Vagina (tissue), 2 donors: ENCODE results near the gene F2RL3. TPM values are rescaled to one million over a fixed set of nuclear protein-coding genes. Genes with fewer than 3 reads are reported as not detected.

Experiments used
- DNase-seq, 2 donors: peaks; one replicate each; pipeline ENCODE4 v3.0.0-alpha.2; 2017; ENCODE audit errors: extremely low spot score in 2 of 2
- H3K27ac ChIP-seq: fragments of 200-600 bp; sonication (generic); one replicate; pipeline ENCODE4 v1.5.1; 2019
- H3K27me3 ChIP-seq: fragments of 200-600 bp; sonication (generic); one replicate; pipeline ENCODE4 v1.5.1; 2019
- H3K36me3 ChIP-seq, 2 donors: fragments of 200-600 bp; sonication (generic); one replicate each; pipeline ENCODE4 v1.5.1; 2017 to 2019
- H3K4me1 ChIP-seq: fragments of 200-600 bp; sonication (generic); one replicate; pipeline ENCODE4 v1.5.1; 2019
- H3K4me3 ChIP-seq, 2 donors: fragments of 200-600 bp; sonication (generic); 1 replicate in 1 of 2; 2 replicates in 1 of 2; pipeline ENCODE4 v1.5.1; 2016 to 2019
- H3K9me3 ChIP-seq: fragments of 200-600 bp; sonication (generic); one replicate; pipeline ENCODE4 v1.5.1; 2019
- CTCF ChIP-seq, 3 experiments: fragments of 450-650 bp in 2 of 3; fragments of 200-600 bp in 1 of 3; sonication (generic) in 1 of 3; IDR thresholded peaks; one replicate each; pipeline ENCODE4 v1.5.1; 2017 to 2019; ENCODE audit warnings: antibody characterized with exemption in 3 of 3, mild to moderate bottlenecking in 2 of 3, moderate library complexity in 2 of 3
- POLR2A ChIP-seq, 2 donors: fragments of 450-650 bp; IDR thresholded peaks; one replicate each; pipeline ENCODE4 v1.6.1; 2017; ENCODE audit warnings: antibody characterized with exemption in 2 of 2, mild to moderate bottlenecking in 2 of 2, moderate library complexity in 2 of 2
- POLR2AphosphoS5 ChIP-seq, 2 donors: sonication (generic); formaldehyde crosslinking; IDR thresholded peaks; one replicate each; pipeline ENCODE4 v1.9.0; 2017; ENCODE audit warnings: antibody characterized with exemption in 2 of 2, mild to moderate bottlenecking in 2 of 2, low read depth in 1 of 2; ENCODE audit not compliant: insufficient read depth in 1 of 2
- intact Hi-C: fragments of 100-400 bp; cut with DNase I; formaldehyde crosslinking; loops from one replicate; pipeline ENCODE4 v1.15.1; 2023
- total RNA-seq: library from RNA; depleted of rRNA; stranded (reverse); fragments of >200 nt; gene quantifications from one replicate; pipeline ENCODE4 v1.2.3, GENCODE V29; 2016

The F2RL3 gene
- total RNA-seq, 1 donor from 2014 or later, result 8.3 TPM

GRCh38 chr19:16887353-16888265 lies 1.2 kb upstream of the F2RL3 start:
- TF ChIP-seq POLR2AphosphoS5 (IDR thresholded peaks at IDR 0.05; ENCODE audit: insufficient read depth in 1 of 2, low read depth in 1 of 2) (no peak), POLR2A (IDR thresholded peaks at IDR 0.05) (no peak), CTCF (IDR thresholded peaks at IDR 0.05) (no peak)
- Histone ChIP-seq H3K36me3 (no peaks in the 10 kb centered on the region), H3K27me3 (no peaks in the 10 kb centered on the region), H3K4me3 (no peak overlapping the region), H3K4me1 (peaks cover 21% of the 10 kb centered on the region), H3K9me3 (peaks cover 4% of the 10 kb centered on the region), H3K27ac (peak overlapping the region; percentile 27)
- no peak for DNase-seq
- intact Hi-C loops, result no loop called here

GRCh38 chr19:16889366-16889882 lies 625 bp downstream of the F2RL3 start:
- no peaks in the 10 kb centered on the region for H3K36me3 ChIP-seq
- no peak for DNase-seq
- TF ChIP-seq POLR2AphosphoS5 (IDR thresholded peaks at IDR 0.05; ENCODE audit: insufficient read depth in 1 of 2, low read depth in 1 of 2) (no peak), CTCF (IDR thresholded peaks at IDR 0.05) (no peak), POLR2A (IDR thresholded peaks at IDR 0.05) (no peak)
- H3K4me3 ChIP-seq, result peak overlapping the region in 1 of 2 donors; percentile 37
- H3K4me1 ChIP-seq, result peaks cover 21% of the 10 kb centered on the region
- H3K27me3 ChIP-seq, result no peaks in the 10 kb centered on the region
- intact Hi-C loops, result no loop called here
- H3K27ac ChIP-seq, result no peak overlapping the region
- no peaks in the 10 kb centered on the region for H3K9me3 ChIP-seq

- TF ChIP-seq CTCF (IDR thresholded peaks at IDR 0.05) (no peak), POLR2AphosphoS5 (IDR thresholded peaks at IDR 0.05; ENCODE audit: insufficient read depth in 1 of 2, low read depth in 1 of 2) (no peak), POLR2A (IDR thresholded peaks at IDR 0.05) (no peak)
- DNase-seq, result no peak
- Histone ChIP-seq H3K4me1 (peaks cover 21% of the 10 kb centered on the region), H3K9me3 (no peaks in the 10 kb centered on the region), H3K27me3 (no peaks in the 10 kb centered on the region), H3K4me3 (no peak overlapping the region), H3K27ac (no peak overlapping the region), H3K36me3 (no peaks in the 10 kb centered on the region)
- intact Hi-C loops, result no loop called here
Measured at GRCh38 chr19:16889883-16890460, 1.2 kb downstream of the F2RL3 start.

- Histone ChIP-seq H3K9me3 (no peaks in the 10 kb centered on the region), H3K4me3 (no peak overlapping the region), H3K36me3 (no peaks in the 10 kb centered on the region), H3K27me3 (no peaks in the 10 kb centered on the region), H3K4me1 (peaks cover 23% of the 10 kb centered on the region), H3K27ac (no peak overlapping the region)
- no peak for DNase-seq
- intact Hi-C loops, result no loop called here
- TF ChIP-seq POLR2A (IDR thresholded peaks at IDR 0.05), result no peak
- no peak for TF ChIP-seq POLR2AphosphoS5 (IDR thresholded peaks at IDR 0.05; ENCODE audit: insufficient read depth in 1 of 2, low read depth in 1 of 2)
- TF ChIP-seq CTCF (IDR thresholded peaks at IDR 0.05), result no peak
Measured at GRCh38 chr19:16890461-16891184, 1.8 kb downstream of the F2RL3 start.
